ENCODE results near the gene KIF21A.
"Not testable (repeated sequence)": the region's sequence is repeated elsewhere in the genome, so short reads cannot be mapped to it uniquely, and the experiment has no call there.

The KIF21A gene

DNA sequence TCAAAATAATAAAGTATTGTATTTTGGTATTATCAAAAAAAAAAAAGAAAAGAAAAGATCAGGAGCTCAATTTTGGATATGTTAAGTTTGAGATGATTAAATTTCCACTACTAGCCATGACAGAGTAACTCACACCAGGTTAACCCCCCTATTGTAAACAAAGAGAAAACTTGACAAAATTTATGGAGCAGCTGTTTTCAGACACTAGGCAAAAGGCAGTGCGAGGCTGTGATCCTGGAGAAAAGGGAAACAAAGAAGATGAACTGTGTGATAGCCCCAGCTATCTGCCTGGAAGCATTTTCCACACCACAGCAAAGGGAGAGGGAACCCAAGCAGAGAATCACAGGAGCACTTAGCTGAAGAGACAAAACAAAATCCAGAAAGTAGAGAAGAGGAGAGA is 145.0 kb downstream of the KIF21A start:
- in situ Hi-C loops (cut with MboI; ENCODE audit: low pct_unique_long_range_greater_than_20kb, low sequenced_read_pairs) = no loop called here
- no peak for DNase-seq

DNA sequence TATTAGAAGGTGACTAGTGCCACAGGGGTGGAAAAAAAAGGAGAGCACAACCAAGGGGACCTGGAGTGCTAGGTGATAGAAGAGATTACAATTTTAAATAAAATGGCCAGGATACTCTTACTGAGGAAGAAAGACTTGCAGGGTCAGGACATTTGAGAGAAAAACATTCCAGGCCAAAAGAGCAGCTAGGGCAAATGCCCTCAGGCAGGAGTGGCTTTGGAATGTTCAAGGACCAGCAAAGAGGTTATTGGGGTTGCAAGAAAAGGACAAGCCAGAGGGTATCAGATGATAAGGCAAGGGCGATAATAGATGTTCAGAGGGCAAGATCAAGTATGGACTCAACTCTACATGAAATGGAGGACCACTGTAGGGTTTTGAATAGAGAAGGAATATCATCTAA is 146.4 kb downstream of the KIF21A start:
- DNase-seq = no peak
- in situ Hi-C loops (cut with MboI; ENCODE audit: low pct_unique_long_range_greater_than_20kb, low sequenced_read_pairs) = no loop called here

DNA sequence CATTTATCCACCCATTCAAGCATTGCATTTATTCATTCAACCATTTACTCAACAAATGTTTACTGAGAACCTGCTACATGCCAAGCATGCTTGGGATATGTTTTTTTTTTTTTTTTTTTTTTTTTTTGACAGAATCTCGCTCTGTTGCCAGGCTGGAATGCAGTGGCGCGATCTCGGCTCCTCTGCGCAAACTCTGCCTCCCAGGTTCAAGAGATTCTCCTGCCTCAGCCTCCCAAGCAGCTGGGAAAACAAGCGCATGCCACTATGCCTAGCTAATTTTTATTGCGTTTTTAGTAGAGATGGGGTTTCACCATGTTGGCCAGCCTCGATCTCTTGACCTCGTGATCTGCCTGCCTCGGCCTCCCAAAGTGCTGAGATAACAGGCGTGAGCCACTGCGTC is 147.3 kb downstream of the KIF21A start:
- in situ Hi-C loops (cut with MboI; ENCODE audit: low pct_unique_long_range_greater_than_20kb, low sequenced_read_pairs); DNase-seq: not testable (repeated sequence)

GRCh38 chr12:39294715-39295114 is 148.2 kb downstream of the KIF21A start:
- in situ Hi-C loops (cut with MboI; ENCODE audit: low pct_unique_long_range_greater_than_20kb, low sequenced_read_pairs) = no loop called here
- DNase-seq = no peak

GRCh38 chr12:39292125-39292630 is 150.7 kb downstream of the KIF21A start:
- in situ Hi-C loops (cut with MboI; ENCODE audit: low pct_unique_long_range_greater_than_20kb, low sequenced_read_pairs) = no loop called here
- no peak for DNase-seq

GRCh38 chr12:39287817-39288216 is 155.1 kb downstream of the KIF21A start:
- in situ Hi-C loops (cut with MboI; ENCODE audit: low pct_unique_long_range_greater_than_20kb, low sequenced_read_pairs) = no loop called here

DNA sequence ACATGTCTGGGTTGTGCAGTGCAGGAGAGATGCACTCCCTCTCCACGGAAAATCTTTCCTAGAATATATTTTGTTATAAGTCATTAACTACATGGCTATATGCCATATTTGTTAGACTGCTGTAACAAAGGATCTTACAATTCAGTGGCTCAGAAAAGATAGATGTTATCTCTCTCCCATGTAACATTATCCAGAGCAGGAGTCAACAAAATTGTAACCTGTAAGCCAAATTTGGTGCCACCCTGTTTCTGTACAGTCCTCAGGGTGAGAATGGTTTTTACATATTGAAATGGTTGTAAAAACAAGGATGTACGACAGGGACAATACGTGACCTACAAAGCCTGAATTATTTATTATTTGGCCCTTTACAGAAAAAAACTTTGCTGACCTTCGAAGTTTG is 155.5 kb downstream of the KIF21A start:
- DNase-seq = no peak
- in situ Hi-C loops (cut with MboI; ENCODE audit: low pct_unique_long_range_greater_than_20kb, low sequenced_read_pairs) = no loop called here

More at GRCh38 chr12:39287817-39288216, 155.1 kb downstream of the KIF21A start:
- DNase-seq = peak; percentile 61

DNA sequence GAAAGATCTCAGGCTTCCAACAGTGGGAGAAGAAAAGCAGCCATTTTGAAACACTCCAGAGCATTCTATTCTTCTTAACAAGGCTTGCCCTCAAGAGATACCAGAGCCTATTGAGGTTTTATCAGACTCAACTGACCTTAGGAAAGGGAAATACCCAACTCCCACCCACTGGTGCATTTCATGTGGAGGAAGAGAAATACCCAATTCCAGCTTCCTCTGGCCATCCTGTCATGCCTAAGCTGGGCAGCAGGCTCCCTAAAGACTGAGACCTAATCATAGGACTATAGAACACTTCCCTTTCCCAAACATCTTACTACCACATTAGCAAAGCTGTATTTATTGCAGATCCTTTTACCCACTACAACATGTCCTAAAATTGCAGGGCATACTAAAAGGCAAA is 164.5 kb downstream of the KIF21A start:
- DNase-seq = no peak
- in situ Hi-C loops (cut with MboI; ENCODE audit: low pct_unique_long_range_greater_than_20kb, low sequenced_read_pairs) = no loop called here

GRCh38 chr12:39277416-39277815 is 165.5 kb downstream of the KIF21A start:
- in situ Hi-C loops (cut with MboI; ENCODE audit: low pct_unique_long_range_greater_than_20kb, low sequenced_read_pairs) = no loop called here
- DNase-seq = no peak

- in situ Hi-C loops (cut with MboI; ENCODE audit: low pct_unique_long_range_greater_than_20kb, low sequenced_read_pairs) = no loop called here
- no peak for DNase-seq
Measured at GRCh38 chr12:39275846-39276245, 167.1 kb downstream of the KIF21A start.

DNA sequence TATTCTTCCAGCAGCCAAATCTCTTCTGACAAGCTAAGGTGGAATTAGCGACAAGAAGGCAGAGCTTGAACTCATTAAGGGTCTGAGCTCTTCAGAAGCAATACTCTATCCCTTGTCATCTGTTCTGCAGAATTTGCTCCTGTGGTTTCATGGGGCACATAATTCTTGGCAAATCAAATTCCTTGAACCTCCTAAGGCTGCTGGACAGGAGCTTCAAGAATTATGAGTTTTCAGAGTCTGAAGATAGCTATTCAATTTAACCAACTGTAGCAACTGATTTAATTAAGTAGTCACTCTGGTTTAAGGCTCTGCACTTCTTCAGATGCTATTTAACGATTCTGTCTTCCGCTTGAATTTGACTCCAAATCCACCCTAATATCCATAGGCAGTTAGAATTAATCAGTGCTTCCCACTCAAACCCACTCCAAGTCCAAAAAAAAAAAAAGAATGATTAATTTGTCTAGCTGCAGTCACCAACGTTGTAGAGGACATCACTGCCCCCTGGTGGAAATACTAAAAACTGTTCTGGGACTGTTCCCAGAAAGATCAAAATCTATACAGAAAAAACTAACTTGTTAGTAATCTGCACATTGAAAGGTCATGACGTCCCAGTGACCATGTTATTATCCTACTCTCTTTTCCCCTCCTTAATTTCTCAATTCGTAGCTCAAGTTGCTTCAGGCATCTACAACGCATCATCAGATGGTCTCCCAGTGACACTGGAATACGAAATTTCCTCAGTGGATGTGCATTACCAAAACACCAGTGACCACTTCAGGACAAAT is 169.9 kb downstream of the KIF21A start:
- DNase-seq = peak; percentile 76
- in situ Hi-C loops (cut with MboI; ENCODE audit: low pct_unique_long_range_greater_than_20kb, low sequenced_read_pairs) = no loop called here

DNA sequence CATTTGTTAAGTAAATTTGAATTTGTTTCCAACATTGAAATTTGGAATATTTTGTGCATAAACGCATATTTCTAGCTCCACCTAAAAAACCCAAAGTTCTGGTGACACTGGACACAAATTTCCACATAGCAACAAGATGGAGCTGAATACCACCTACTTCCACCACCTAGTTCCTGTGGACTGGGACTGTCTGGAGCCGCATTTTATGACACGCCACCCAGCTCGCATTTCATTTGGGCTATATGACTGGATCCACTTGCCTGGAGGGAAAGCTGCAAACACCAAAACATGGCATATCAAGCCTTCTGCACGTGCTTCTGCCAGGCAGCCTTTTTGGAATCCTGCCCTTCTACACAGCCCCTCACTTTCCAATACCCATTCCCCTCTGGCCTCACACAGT is 173.4 kb downstream of the KIF21A start:
- in situ Hi-C loops (cut with MboI; ENCODE audit: low pct_unique_long_range_greater_than_20kb, low sequenced_read_pairs) = no loop called here
- DNase-seq = no peak

GRCh38 chr12:39267886-39268285 is 175.0 kb downstream of the KIF21A start:
- in situ Hi-C loops (cut with MboI; ENCODE audit: low pct_unique_long_range_greater_than_20kb, low sequenced_read_pairs) = no loop called here
- no peak for DNase-seq

DNA sequence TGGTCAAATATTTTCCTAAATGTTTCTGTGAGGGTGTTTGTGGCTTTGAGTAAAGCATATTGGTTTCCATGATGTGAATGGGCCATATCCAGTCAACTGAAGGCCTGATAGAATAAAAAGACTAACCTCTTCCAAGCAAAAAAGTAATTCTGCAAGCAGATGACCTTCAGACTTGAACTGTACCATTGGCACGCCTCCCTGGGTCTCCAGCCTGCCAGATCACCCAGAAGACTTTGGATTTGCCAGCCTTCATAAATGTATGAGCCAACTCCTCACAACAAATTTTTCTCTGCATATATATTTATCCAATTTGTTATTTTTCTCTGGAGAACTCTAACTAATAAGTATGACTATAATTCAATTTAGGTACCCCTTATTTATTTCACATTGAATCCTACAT is 190.3 kb downstream of the KIF21A start:
- DNase-seq = no peak
- in situ Hi-C loops (cut with MboI; ENCODE audit: low pct_unique_long_range_greater_than_20kb, low sequenced_read_pairs) = no loop called here
